ENCODE results near the gene SPOCK2.

Gene SPOCK2

GRCh38 chr10:72013202-72013945 is 75.0 kb downstream of the SPOCK2 start:
- no peak for DNase-seq (ENCODE audit: low read depth in 4 of 4, low spot score in 1 of 4)

GRCh38 chr10:72012796-72013195 is 75.6 kb downstream of the SPOCK2 start:
- DNase-seq (ENCODE audit: low read depth in 4 of 4, low spot score in 1 of 4): no peak

GRCh38 chr10:72011976-72012512 is 76.3 kb downstream of the SPOCK2 start:
- DNase-seq (ENCODE audit: low read depth in 4 of 4, low spot score in 1 of 4): no peak

- no peak for DNase-seq (ENCODE audit: low read depth in 4 of 4, low spot score in 1 of 4)
Observed at GRCh38 chr10:72011468-72011867, 76.9 kb downstream of the SPOCK2 start.

GRCh38 chr10:72011016-72011415 is 77.3 kb downstream of the SPOCK2 start:
- DNase-seq (ENCODE audit: low read depth in 4 of 4, low spot score in 1 of 4): no peak

GRCh38 chr10:72010234-72010973 is 77.9 kb downstream of the SPOCK2 start:
- DNase-seq (ENCODE audit: low read depth in 4 of 4, low spot score in 1 of 4): no peak

- no peak for DNase-seq (ENCODE audit: low read depth in 4 of 4, low spot score in 1 of 4)
Observed at GRCh38 chr10:72009425-72010081, 78.8 kb downstream of the SPOCK2 start.

- no peak for DNase-seq (ENCODE audit: low read depth in 4 of 4, low spot score in 1 of 4)
Observed at GRCh38 chr10:72009051-72009424, 79.3 kb downstream of the SPOCK2 start.
